Liver (tissue), 9 donors: ENCODE measurements around the gene ADAMTS2. TPM values are rescaled to one million over a fixed set of nuclear protein-coding genes. Genes with fewer than 3 reads are reported as not detected.

Experiments
- DNase-seq: peaks from one replicate; pipeline ENCODE4 v3.0.0-alpha.2; 2017; ENCODE audit warnings: low spot score
- H3K27ac ChIP-seq, 2 donors: one replicate each; pipeline ENCODE4 v1.7.0; 2013; ENCODE audit warnings: inconsistent platforms in 2 of 2, low read length in 2 of 2, control low read depth in 1 of 2, low read depth in 1 of 2, mild to moderate bottlenecking in 1 of 2
- H3K27me3 ChIP-seq, 4 donors: one replicate each; pipeline versions ENCODE4 v1.6.1 to v1.7.0; 2013; ENCODE audit warnings: low read length in 3 of 4, inconsistent platforms in 1 of 4, mild to moderate bottlenecking in 1 of 4, moderate library complexity in 1 of 4; ENCODE audit not compliant: control insufficient read depth in 4 of 4, insufficient read depth in 4 of 4
- H3K36me3 ChIP-seq, 4 donors: one replicate each; pipeline versions ENCODE4 v1.6.1 to v1.7.0; 2013; ENCODE audit warnings: low read length in 3 of 4, mild to moderate bottlenecking in 3 of 4, low read depth in 1 of 4, moderate library complexity in 1 of 4; ENCODE audit not compliant: control insufficient read depth in 4 of 4, insufficient read depth in 3 of 4
- H3K4me1 ChIP-seq, 4 donors: one replicate each; pipeline versions ENCODE4 v1.6.1 to v1.7.0; 2013; ENCODE audit warnings: low read length in 3 of 4, mild to moderate bottlenecking in 3 of 4, moderate library complexity in 1 of 4; ENCODE audit not compliant: control insufficient read depth in 4 of 4, insufficient read depth in 4 of 4
- H3K4me3 ChIP-seq, 3 donors: one replicate each; pipeline versions ENCODE4 v1.6.1 to v1.7.0; 2013; ENCODE audit warnings: low read length in 3 of 3, control low read depth in 1 of 3, low read depth in 1 of 3, mild to moderate bottlenecking in 1 of 3
- H3K9ac ChIP-seq, 2 donors: one replicate each; pipeline ENCODE4 v1.7.0; 2013; ENCODE audit warnings: low read length in 2 of 2, mild to moderate bottlenecking in 2 of 2, moderate library complexity in 2 of 2, control low read depth in 1 of 2, low read depth in 1 of 2
- H3K9me3 ChIP-seq, 4 donors: one replicate each; pipeline versions ENCODE4 v1.6.1 to v1.7.0; 2013; ENCODE audit warnings: low read length in 3 of 4; ENCODE audit not compliant: control insufficient read depth in 4 of 4
- CTCF ChIP-seq: fragments of 150-350 bp; IDR thresholded peaks from 2 replicates; pipeline ENCODE4 v1.5.1; 2017; ENCODE audit warnings: improper control_type of control experiment, low read depth, low read length; ENCODE audit not compliant: missing input control
- EGR1 ChIP-seq, 2 donors: IDR thresholded peaks; 2 replicates each; pipeline ENCODE4 v1.6.1; 2016 to 2018; ENCODE audit warnings: antibody characterized with exemption in 2 of 2, low read depth in 2 of 2
- FOXA1 ChIP-seq: IDR thresholded peaks from 2 replicates; pipeline ENCODE4 v1.6.1; 2016; ENCODE audit warnings: antibody characterized with exemption
- FOXA2 ChIP-seq: IDR thresholded peaks from 2 replicates; pipeline ENCODE4 v1.6.1; 2016; ENCODE audit warnings: antibody characterized with exemption
- GABPA ChIP-seq, 2 donors: IDR thresholded peaks in 1 of 2; conservative IDR thresholded peaks in 1 of 2; 2 replicates each; pipeline ENCODE4 v1.6.1; 2016; ENCODE audit warnings: antibody characterized with exemption in 2 of 2, mild to moderate bottlenecking in 1 of 2, moderate library complexity in 1 of 2
- HNF4A ChIP-seq, 2 donors: conservative IDR thresholded peaks; 2 replicates each; pipeline ENCODE4 v1.6.1; 2016; ENCODE audit warnings: antibody characterized with exemption in 2 of 2, mild to moderate bottlenecking in 2 of 2
- HNF4G ChIP-seq: IDR thresholded peaks from 2 replicates; pipeline ENCODE4 v1.6.1; 2016; ENCODE audit warnings: antibody characterized with exemption
- JUND ChIP-seq, 2 donors: IDR thresholded peaks; 2 replicates each; pipeline ENCODE4 v1.6.1; 2016; ENCODE audit warnings: antibody characterized with exemption in 2 of 2
- NR2F2 ChIP-seq: IDR thresholded peaks from 2 replicates; pipeline ENCODE4 v1.6.1; 2016; ENCODE audit warnings: antibody characterized with exemption
- RXRA ChIP-seq, 2 donors: IDR thresholded peaks; 2 replicates each; pipeline ENCODE4 v1.6.1; 2017 to 2018; ENCODE audit warnings: antibody characterized with exemption in 2 of 2, mild to moderate bottlenecking in 1 of 2
- SP1 ChIP-seq: IDR thresholded peaks from 2 replicates; pipeline ENCODE4 v1.6.1; 2018; ENCODE audit warnings: antibody characterized with exemption, mild to moderate bottlenecking
- TAF1 ChIP-seq: conservative IDR thresholded peaks from 2 replicates; pipeline ENCODE4 v1.6.1; 2016; ENCODE audit warnings: antibody characterized with exemption, mild to moderate bottlenecking
- YY1 ChIP-seq: IDR thresholded peaks from 2 replicates; pipeline ENCODE4 v1.6.1; 2016; ENCODE audit warnings: antibody characterized with exemption, mild to moderate bottlenecking
- ZBTB33 ChIP-seq: IDR thresholded peaks from 2 replicates; pipeline ENCODE4 v1.6.1; 2016; ENCODE audit warnings: antibody characterized with exemption
- WGBS: extraction: QIAGEN DNeasy Blood & Tissue Kit; methylation state at CpG from one replicate; pipeline ENCODE4 v1.1.7; 2013; 5-methylcytosine and 5-hydroxymethylcytosine counted together
- polyA plus RNA-seq, 2 donors: library from polyadenylated mRNA; stranded (reverse) in 1 of 2; unstranded in 1 of 2; fragments of 200-250 nt in 1 of 2; fragments of >200 nt in 1 of 2; fragmentation: Nextera tagmentation in 1 of 2; extraction: Ambion mirVana in 1 of 2; gene quantifications; one replicate each; pipeline versions ENCODE4 v1.2.1 to v1.2.3, GENCODE V29; 2013 to 2015
- total RNA-seq, 2 donors: library from RNA; depleted of rRNA; stranded (reverse); fragments of >200 nt; gene quantifications; one replicate each; pipeline ENCODE4 v1.2.3, GENCODE V29; 2014
- TF ChIP-seq, protein P1 (sequence below): IDR thresholded peaks from 2 replicates; pipeline ENCODE4 v1.6.1; 2016; ENCODE audit warnings: antibody characterized with exemption
- TF ChIP-seq, protein P2 (sequence below): IDR thresholded peaks from 2 replicates; pipeline ENCODE4 v1.6.1; 2016; ENCODE audit warnings: antibody characterized with exemption, mild to moderate bottlenecking
- TF ChIP-seq, protein P3 (sequence below): IDR thresholded peaks from 2 replicates; pipeline ENCODE4 v1.6.1; 2016; ENCODE audit warnings: antibody characterized with exemption
- donor health status: healthy.
- donor health status: healthy.
- donor health status: healthy.
- donor health status: healthy.
- donor health status: healthy.

ADAMTS2 gene
- total and polyA plus RNA-seq, 4 donors, result 2.7 to 24.3 (median 12.0) TPM

DNA sequence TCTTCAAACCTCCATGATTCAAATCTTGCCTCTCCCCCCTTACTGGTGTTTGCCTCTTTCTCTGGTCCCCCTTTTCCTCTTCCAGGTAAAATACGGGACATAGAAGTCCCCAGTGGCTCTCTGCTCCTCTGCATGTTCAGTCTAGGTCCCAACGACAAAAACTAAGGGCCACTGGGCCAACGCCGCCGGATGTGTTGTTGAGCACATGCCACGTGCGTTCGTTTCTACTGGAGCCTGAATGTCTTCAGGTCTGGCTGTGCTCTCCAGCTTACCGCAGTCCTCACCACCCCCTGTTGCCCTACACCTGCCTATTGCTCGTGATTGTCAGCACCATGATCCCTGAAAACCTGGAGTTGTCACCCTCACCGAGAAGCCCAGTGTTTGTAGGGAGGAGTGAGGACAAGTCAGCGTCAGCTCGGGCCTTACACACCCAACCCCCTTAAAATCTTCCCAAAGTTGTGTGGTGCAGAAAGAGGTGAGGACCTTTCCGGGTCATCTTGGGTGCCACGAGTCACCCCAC is 2.8 kb upstream of the ADAMTS2 start:
- no peak for DNase-seq
- TF ChIP-seq HNF4A (conservative IDR thresholded peaks at IDR 0.05), result no peak
- TF ChIP-seq NR2F2, result no peak
- no peak for TF ChIP-seq ZBTB33
- TF ChIP-seq, protein P1, sequence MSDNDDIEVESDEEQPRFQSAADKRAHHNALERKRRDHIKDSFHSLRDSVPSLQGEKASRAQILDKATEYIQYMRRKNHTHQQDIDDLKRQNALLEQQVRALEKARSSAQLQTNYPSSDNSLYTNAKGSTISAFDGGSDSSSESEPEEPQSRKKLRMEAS, result no peak
- no peak for TF ChIP-seq FOXA2
- TF ChIP-seq, protein P2, sequence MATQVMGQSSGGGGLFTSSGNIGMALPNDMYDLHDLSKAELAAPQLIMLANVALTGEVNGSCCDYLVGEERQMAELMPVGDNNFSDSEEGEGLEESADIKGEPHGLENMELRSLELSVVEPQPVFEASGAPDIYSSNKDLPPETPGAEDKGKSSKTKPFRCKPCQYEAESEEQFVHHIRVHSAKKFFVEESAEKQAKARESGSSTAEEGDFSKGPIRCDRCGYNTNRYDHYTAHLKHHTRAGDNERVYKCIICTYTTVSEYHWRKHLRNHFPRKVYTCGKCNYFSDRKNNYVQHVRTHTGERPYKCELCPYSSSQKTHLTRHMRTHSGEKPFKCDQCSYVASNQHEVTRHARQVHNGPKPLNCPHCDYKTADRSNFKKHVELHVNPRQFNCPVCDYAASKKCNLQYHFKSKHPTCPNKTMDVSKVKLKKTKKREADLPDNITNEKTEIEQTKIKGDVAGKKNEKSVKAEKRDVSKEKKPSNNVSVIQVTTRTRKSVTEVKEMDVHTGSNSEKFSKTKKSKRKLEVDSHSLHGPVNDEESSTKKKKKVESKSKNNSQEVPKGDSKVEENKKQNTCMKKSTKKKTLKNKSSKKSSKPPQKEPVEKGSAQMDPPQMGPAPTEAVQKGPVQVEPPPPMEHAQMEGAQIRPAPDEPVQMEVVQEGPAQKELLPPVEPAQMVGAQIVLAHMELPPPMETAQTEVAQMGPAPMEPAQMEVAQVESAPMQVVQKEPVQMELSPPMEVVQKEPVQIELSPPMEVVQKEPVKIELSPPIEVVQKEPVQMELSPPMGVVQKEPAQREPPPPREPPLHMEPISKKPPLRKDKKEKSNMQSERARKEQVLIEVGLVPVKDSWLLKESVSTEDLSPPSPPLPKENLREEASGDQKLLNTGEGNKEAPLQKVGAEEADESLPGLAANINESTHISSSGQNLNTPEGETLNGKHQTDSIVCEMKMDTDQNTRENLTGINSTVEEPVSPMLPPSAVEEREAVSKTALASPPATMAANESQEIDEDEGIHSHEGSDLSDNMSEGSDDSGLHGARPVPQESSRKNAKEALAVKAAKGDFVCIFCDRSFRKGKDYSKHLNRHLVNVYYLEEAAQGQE, result no peak
- no peak for TF ChIP-seq FOXA1
- no peak for TF ChIP-seq TAF1
- no peak for TF ChIP-seq SP1
- TF ChIP-seq EGR1 (IDR thresholded peaks at IDR 0.05; ENCODE audit: low read depth in 2 of 2), result no peak
- no peak for TF ChIP-seq YY1
- no peak for TF ChIP-seq HNF4G
- Histone ChIP-seq H3K4me3 (no peak overlapping the region), H3K4me1 (peaks cover 4 to 14% (median 10%) of the 10 kb centered on the region in 4 donors), H3K27ac (no peak overlapping the region), H3K27me3 (peaks cover 0 to 30% (median 3%) of the 10 kb centered on the region in 4 donors), H3K36me3 (no peaks in the 10 kb centered on the region), H3K9me3 (no peaks in the 10 kb centered on the region), H3K9ac (no peak overlapping the region)
- 69% methylated on average over 15 of the region's 15 CpGs for WGBS

- peaks cover 0 to 30% (median 3%) of the 10 kb centered on the region in 4 donors for H3K27me3 ChIP-seq
- 52% methylated on average over 2 of the region's 2 CpGs for WGBS
- H3K4me3 ChIP-seq, result no peak overlapping the region
- no peaks in the 10 kb centered on the region for H3K9me3 ChIP-seq
- no peak for DNase-seq
- peaks cover 4 to 14% (median 10%) of the 10 kb centered on the region in 4 donors for H3K4me1 ChIP-seq
- H3K9ac ChIP-seq, result no peak overlapping the region
- TF ChIP-seq HNF4G, result no peak
- TF ChIP-seq, protein P1, result no peak
- TF ChIP-seq EGR1 (IDR thresholded peaks at IDR 0.05; ENCODE audit: low read depth in 2 of 2), result no peak
- no peak for TF ChIP-seq ZBTB33
- TF ChIP-seq, protein P3, sequence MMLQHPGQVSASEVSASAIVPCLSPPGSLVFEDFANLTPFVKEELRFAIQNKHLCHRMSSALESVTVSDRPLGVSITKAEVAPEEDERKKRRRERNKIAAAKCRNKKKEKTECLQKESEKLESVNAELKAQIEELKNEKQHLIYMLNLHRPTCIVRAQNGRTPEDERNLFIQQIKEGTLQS, result no peak
- no peak for TF ChIP-seq RXRA (IDR thresholded peaks at IDR 0.05)
- no peak for TF ChIP-seq JUND (IDR thresholded peaks at IDR 0.05)
- TF ChIP-seq GABPA (IDR thresholded peaks at IDR 0.05 in 1 of 2, conservative IDR thresholded peaks at IDR 0.05 in 1 of 2), result no peak
- TF ChIP-seq YY1, result no peak
- TF ChIP-seq FOXA1, result no peak
- TF ChIP-seq NR2F2, result no peak
- TF ChIP-seq, protein P2, result no peak
- no peak for TF ChIP-seq SP1
- TF ChIP-seq FOXA2, result no peak
- no peak for TF ChIP-seq TAF1
- no peak for TF ChIP-seq HNF4A (conservative IDR thresholded peaks at IDR 0.05)
- no peak for TF ChIP-seq CTCF
- H3K36me3 ChIP-seq, result no peaks in the 10 kb centered on the region
- H3K27ac ChIP-seq, result no peak overlapping the region
These were observed 2.3 kb upstream of the ADAMTS2 start for GRCh38 chr5:179347581-179347980.
